GM21786 (cell line): ENCODE measurements around the gene BACH2.

ENCODE experiments used
- ATAC-seq: cut with Tn5 transposase; IDR thresholded peaks from one replicate; pipeline ENCODE4 v1.9.1; 2021; ENCODE audit not compliant: unreplicated experiment

Gene BACH2

DNA sequence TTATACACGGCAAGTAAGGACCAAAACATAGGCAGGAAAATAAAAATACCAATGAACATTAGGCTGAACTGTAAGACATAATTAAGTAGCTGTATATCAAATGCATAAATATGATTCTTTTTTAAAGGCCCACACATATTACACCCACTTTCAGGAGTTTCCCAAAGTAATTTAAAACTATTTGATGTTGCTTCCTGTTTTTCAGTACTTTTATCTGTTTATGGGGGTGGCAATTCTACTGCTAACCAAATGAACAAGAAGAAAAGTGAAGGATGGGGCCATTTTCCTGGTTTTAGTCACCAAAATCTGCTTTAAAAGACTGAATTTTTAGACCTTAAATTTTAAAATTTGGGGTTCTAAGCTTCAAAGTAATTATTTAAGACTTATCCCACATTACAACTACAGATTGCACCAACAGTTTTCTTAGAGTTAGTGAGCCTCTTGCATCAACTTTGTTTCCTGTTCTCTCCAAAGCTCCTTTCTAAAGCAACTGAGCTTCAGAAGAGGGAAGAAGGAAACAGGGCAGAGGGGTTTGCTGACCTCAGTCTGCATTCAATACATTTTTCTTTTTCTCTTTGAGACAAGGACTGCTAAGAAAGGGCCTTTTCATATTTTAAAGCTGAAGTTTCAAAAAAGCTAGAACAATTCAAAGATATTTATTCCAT lies 191.0 kb downstream of the BACH2 start:
- ATAC-seq, result no peak

DNA sequence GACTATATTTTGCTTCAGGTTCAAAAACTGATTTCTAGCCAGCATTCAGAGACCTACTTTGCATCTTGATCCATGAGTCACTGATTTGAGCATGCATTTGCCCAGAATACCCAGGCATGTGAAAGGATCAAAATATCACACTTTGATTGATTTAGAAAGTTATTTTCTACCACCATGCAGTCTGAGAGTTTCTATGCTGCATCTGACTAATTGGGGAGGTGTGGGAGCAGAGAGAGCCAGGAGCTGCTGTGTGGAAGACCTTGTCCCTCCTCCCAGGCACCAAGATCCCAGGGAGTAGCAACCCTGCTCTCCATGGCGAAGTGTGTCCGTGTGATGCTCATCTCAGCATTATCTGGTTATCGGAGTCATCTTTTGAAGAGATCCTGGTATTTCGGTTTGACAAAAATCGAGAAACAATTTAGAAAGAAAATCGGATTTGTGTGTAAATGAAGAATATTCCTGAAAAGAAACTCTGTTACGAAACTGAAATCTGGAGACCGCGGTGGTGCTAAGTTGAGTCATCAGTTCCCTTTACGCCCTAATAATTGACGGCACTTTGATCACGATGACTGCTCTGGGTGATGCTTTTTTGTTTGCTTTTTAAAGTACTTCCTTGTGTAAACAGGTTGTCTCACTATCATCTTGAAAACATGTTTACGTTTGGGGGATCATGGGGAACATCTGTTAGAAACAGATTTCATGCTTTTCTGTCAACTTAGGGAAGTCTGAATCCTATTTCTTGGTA lies 193.4 kb downstream of the BACH2 start:
- peak; percentile 69 for ATAC-seq

DNA sequence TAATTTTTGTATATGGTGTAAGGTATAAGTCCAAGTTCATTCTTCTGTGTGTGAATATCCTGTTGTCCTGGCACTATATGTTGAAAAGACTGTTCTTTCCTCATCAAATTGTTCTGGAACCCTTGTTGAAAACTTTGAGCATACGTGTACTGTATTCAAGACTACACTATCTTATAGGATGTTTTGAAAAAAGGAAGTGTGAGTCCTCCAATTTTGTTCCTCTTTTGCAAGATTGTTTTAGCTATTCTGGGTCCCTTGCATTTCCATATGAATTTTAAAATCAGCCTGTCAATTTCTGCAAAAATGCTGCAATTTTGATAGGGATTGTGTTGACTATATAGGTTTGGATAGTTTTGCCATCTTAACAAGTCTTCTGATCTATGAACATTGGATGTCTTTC lies 195.2 kb downstream of the BACH2 start:
- no peak for ATAC-seq

DNA sequence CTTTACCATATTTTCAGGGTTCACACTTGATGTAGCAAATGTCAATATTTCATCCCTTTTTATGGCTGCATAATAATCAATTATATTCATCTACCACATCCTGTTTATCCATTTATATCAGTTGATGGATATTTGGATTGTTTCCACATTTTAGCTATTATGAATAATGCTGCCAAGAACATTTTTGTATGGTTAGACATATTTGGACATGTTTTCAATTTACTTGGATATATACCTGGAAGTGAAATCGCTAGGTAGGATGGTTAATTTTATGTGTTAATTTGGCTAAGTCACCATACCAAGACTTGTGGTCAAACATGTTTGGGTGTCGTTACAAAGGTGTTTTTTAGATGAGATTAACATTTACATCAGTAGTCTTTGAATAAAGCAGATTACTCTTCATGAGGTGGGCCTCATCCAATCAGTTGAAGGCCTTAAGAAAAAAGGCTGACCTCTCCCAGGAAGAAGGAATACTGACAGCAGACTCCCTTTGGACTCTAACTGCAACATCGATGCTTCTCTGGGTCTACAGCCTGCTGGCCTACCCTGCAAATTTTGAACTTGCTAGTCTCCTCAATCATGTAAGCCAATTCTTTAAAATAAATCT lies 196.5 kb downstream of the BACH2 start:
- ATAC-seq, result no peak

DNA sequence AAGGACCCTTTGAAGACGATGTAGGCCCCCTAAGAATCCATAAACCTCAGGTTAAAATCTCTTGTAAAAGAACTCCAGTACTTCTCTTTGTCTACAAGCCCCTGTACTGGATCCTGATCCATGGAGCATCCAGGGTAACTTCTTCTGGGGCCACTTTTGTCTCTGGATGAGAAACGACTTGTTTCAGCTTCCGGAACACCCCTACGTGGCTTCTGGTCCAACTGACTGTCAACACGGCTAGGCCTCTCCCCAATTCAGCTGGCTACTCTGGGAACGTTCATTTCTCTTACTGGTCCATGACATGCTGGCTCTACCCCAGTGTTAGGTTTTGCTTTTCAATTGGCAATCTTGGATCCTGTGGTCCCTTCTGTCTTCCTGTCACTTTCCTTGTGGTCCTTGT lies 198.0 kb downstream of the BACH2 start:
- ATAC-seq, result no peak

GRCh38 chr6:90098001-90098531 lies 198.6 kb downstream of the BACH2 start:
- ATAC-seq, result no peak

- ATAC-seq, result no peak
Observed at GRCh38 chr6:90097356-90097755, 199.3 kb downstream of the BACH2 start.

DNA sequence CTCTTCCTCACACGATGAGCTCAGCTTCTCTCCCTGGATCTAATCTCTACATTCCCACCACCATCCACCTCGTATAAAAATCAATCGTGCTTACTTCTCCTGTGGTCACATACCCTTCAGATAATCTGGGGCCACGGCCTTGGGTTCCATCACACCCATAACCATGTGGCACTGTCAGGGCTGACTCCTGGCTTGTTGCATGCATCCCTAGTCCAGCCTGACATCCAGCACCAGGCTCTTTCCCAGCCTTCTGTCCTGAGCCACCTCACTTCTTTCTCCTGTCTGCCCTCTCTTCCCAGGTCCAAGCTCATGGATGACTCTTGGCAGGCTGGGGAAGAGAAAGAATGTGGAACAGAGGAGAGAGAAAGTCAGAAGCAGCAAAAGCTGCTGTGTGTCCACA lies 199.8 kb downstream of the BACH2 start:
- no peak for ATAC-seq

GRCh38 chr6:90095788-90096187 lies 200.9 kb downstream of the BACH2 start:
- no peak for ATAC-seq

DNA sequence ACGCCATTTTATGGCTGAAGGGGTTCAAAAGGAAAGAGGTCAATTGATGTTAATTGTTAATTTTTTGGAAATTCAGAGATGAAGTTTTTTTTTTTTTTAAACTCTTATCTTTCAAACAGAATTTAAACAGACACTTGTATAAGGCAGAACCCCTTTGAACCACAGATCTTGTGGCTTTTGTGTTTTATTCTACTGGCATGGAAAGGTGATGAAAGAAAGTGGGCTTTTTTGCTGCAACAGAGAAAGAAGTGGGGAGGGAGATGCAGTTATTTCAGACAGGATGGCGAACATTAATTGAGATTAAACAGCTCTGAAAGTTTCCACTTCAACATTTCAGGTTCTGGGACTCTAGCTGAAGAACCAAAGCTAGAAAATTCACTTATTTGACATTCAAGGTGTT lies 201.5 kb downstream of the BACH2 start:
- ATAC-seq, result no peak

- no peak for ATAC-seq
Observed at GRCh38 chr6:90093558-90094073, 203.0 kb downstream of the BACH2 start.

GRCh38 chr6:90090866-90091265 lies 205.8 kb downstream of the BACH2 start:
- no peak for ATAC-seq

- no peak for ATAC-seq
Observed at GRCh38 chr6:90088009-90088408, 208.6 kb downstream of the BACH2 start.

- no peak for ATAC-seq
Observed at GRCh38 chr6:90087106-90087833, 209.4 kb downstream of the BACH2 start.

DNA sequence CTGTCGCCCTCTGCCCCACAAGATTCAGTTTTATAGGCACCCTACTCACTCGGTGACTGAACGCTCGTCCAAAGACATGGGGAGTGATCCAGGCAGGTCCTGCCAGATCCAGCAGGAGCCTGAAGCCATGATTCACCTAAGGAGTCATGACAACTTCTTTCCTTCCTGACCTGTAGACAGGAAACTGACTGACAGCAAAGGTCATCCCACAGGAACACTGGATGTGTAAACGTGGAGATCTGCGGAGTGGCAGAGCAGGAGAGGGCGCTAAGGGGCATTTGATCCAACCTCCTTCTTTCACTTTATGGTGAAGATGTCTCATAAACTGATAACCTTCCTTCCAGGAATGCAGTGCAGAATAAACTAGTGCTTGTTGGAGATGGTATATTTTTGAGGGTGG lies 210.1 kb downstream of the BACH2 start:
- ATAC-seq, result no peak

- ATAC-seq, result peak; percentile 57
Observed at GRCh38 chr6:90083891-90084290, 212.8 kb downstream of the BACH2 start.

GRCh38 chr6:90082847-90083246 lies 213.8 kb downstream of the BACH2 start:
- ATAC-seq, result no peak

DNA sequence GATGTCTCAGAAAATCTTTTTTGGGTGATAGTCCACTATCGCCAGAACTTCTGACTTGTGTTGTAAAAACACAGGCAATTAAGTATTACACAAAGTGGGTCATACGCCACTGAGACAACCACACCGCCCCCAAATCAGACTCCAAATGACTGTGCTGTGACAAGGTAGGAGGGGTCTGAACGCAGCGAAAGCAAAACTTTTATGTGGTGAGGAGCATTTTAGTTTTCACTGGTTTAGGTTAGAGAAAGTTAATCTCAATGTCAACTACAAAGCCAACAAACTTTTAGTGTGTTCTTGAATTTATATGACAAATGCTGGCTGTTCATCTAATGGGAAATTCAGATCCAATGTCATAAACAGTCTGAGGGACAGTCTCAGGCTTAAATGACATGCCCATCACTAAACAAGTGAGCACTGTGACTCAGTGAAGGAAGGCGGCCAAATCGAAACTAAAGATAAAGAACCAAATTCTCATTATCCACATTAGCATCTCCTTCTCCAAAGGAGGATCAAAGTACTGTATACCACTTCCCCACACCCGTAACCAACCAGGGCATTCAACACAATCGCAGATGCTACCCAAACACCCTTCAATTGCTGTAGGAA lies 215.7 kb downstream of the BACH2 start:
- ATAC-seq, result peak; percentile 59

GRCh38 chr6:90079560-90080490 lies 216.8 kb downstream of the BACH2 start:
- no peak for ATAC-seq
